ENCODE data around the gene IL22RA2. TPM values are rescaled to one million over a fixed set of nuclear protein-coding genes. Genes with fewer than 3 reads are reported as not detected.

The IL22RA2 gene
- total RNA-seq, 1 experiment from 2014 or later = not detected

DNA sequence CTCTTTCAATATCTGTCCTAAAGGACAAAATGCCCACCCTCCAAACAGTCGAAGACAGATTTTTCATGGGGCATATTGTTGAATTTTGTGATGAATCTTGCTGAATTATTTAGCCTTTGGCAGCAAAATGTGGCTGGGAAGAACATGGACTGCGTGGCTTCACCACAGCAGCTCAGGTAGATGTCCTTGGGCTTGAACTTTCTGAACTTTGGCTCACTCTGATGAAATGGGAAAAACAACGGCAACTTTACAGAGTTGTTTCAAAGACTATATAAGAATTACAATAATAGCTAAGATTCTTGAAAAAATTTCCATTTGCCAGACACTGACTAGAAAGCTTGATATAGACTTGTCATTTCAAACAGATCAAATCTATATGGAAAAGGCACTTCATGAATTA is 75.9 kb downstream of the IL22RA2 start:
- intact Hi-C loops (cut with micrococcal nuclease; ENCODE audit: unreplicated experiment) = loop anchor here (10.0 kb wide), 1 partner anchor 317 kb away; no protein-coding TSS in a partner anchor
- no peaks in the 10 kb centered on the region for H3K9me3 Mint-ChIP-seq (ENCODE audit: low read depth, unreplicated experiment)

DNA sequence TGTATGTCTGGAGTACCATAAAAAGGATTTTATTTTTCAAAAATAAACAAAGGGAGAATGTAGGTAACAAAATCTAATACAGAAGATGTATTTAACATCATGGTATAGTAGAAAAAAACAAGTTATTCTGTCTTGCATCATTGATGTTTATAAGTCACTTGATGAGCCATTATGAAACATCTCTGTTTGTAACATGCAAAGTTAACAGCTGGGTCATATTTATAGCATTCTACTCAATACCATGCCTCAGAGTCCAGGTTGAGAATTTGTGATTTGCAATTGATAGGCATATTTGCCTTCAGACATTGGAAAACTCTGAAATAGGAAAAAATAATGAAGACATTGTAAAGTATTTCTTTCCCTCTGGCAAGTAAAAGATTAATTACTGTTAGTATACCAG is 76.4 kb downstream of the IL22RA2 start:
- Mint-ChIP-seq H3K4me1 (ENCODE audit: low read depth, unreplicated experiment) (no peaks in the 10 kb centered on the region), H3K9me3 (ENCODE audit: low read depth, unreplicated experiment) (no peaks in the 10 kb centered on the region), H3K36me3 (ENCODE audit: insufficient read depth, unreplicated experiment) (no peaks in the 10 kb centered on the region), H3K4me3 (ENCODE audit: low read depth, unreplicated experiment) (no peak overlapping the region), H3K27me3 (ENCODE audit: unreplicated experiment) (no peaks in the 10 kb centered on the region), H3K27ac (ENCODE audit: unreplicated experiment) (no peak overlapping the region)
- TF ChIP-seq, protein P1, sequence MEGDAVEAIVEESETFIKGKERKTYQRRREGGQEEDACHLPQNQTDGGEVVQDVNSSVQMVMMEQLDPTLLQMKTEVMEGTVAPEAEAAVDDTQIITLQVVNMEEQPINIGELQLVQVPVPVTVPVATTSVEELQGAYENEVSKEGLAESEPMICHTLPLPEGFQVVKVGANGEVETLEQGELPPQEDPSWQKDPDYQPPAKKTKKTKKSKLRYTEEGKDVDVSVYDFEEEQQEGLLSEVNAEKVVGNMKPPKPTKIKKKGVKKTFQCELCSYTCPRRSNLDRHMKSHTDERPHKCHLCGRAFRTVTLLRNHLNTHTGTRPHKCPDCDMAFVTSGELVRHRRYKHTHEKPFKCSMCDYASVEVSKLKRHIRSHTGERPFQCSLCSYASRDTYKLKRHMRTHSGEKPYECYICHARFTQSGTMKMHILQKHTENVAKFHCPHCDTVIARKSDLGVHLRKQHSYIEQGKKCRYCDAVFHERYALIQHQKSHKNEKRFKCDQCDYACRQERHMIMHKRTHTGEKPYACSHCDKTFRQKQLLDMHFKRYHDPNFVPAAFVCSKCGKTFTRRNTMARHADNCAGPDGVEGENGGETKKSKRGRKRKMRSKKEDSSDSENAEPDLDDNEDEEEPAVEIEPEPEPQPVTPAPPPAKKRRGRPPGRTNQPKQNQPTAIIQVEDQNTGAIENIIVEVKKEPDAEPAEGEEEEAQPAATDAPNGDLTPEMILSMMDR (IDR thresholded peaks at IDR 0.05; ENCODE audit: unreplicated experiment) = no peak
- intact Hi-C loops (cut with micrococcal nuclease; ENCODE audit: unreplicated experiment) = loop anchor here (10.0 kb wide), 1 partner anchor 318 kb away; no protein-coding TSS in a partner anchor
- CTCF ChIA-PET = interaction anchor here (0.7 kb wide), 1 partner anchor 69 kb away, joined by 3 read pairs; no protein-coding TSS in a partner anchor
- no peak for DNase-seq
- BruUV-seq (replicated peaks) = no TSS peak

More for the DNA sequence above, 75.9 kb downstream of the IL22RA2 start:
- TF ChIP-seq, protein P1 (IDR thresholded peaks at IDR 0.05; ENCODE audit: unreplicated experiment) = no peak
- BruUV-seq (replicated peaks) = no TSS peak
- no peak overlapping the region for H3K4me3 Mint-ChIP-seq (ENCODE audit: low read depth, unreplicated experiment)
- H3K27ac Mint-ChIP-seq (ENCODE audit: unreplicated experiment) = no peak overlapping the region
- CTCF ChIA-PET = interaction anchor here (0.7 kb wide), 1 partner anchor 69 kb away, joined by 3 read pairs; no protein-coding TSS in a partner anchor
- no peaks in the 10 kb centered on the region for H3K27me3 Mint-ChIP-seq (ENCODE audit: unreplicated experiment)
- no peaks in the 10 kb centered on the region for H3K4me1 Mint-ChIP-seq (ENCODE audit: low read depth, unreplicated experiment)
- H3K36me3 Mint-ChIP-seq (ENCODE audit: insufficient read depth, unreplicated experiment) = no peaks in the 10 kb centered on the region
- DNase-seq = no peak

DNA sequence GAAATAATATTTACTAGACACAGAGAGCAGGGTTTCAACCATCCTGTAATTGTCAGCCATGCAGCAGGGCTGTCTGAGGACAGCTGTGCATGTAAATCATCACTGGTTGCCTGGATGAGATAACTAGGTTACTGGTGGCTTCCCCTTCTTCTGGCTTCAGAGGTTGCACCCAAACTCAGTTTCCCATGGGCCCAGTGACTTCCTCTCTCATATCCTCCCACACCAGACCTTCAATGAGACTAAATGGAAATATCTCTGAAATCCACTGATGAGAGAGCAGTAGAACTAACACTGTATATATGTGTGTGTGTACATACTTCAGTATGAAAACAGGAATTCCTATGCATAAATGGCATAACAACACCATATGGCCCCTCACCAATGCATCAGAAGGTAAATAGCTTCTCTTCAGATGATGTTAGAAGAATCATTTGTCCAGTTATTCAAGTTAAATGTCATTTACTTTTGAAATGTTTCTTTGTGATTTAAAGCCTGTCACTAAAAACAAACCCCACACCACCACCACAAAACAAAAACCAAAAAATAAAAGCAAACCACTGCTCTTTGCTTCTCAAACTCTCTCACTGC is 77.7 kb downstream of the IL22RA2 start:
- no peaks in the 10 kb centered on the region for H3K36me3 Mint-ChIP-seq (ENCODE audit: insufficient read depth, unreplicated experiment)
- H3K4me1 Mint-ChIP-seq (ENCODE audit: low read depth, unreplicated experiment) = no peaks in the 10 kb centered on the region
- H3K27ac Mint-ChIP-seq (ENCODE audit: unreplicated experiment) = no peak overlapping the region
- no peaks in the 10 kb centered on the region for H3K27me3 Mint-ChIP-seq (ENCODE audit: unreplicated experiment)
- no TSS peak for BruUV-seq (replicated peaks)
- H3K9me3 Mint-ChIP-seq (ENCODE audit: low read depth, unreplicated experiment) = no peaks in the 10 kb centered on the region
- intact Hi-C loops (cut with micrococcal nuclease; ENCODE audit: unreplicated experiment) = loop anchor here (10.0 kb wide), 1 partner anchor 319 kb away; no protein-coding TSS in a partner anchor
- no peak overlapping the region for H3K4me3 Mint-ChIP-seq (ENCODE audit: low read depth, unreplicated experiment)
- no peak for DNase-seq
- CTCF ChIA-PET = no interaction called here
- TF ChIP-seq, protein P1 (IDR thresholded peaks at IDR 0.05; ENCODE audit: unreplicated experiment) = no peak

DNA sequence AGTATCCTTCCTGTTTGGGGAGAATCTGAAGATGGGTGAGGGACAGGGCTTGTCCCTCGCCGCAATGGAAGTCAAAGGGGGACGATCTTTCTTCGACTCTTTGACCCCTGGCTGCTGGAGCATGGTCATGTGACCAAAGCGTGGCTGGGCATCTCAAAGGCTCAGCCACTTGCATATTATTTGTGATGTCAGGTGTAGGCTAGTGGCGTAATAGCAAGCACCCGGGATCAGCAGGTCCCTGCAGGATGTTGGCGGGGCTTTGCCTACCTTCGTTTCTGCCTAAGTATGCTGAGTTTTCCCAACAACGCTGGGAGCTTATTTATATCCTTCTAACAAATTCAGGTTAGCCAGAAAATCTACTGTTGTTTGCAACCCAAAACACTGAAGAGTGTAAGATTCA is 78.4 kb downstream of the IL22RA2 start:
- TF ChIP-seq, protein P1 (IDR thresholded peaks at IDR 0.05; ENCODE audit: unreplicated experiment) = no peak
- H3K4me3 Mint-ChIP-seq (ENCODE audit: low read depth, unreplicated experiment) = no peak overlapping the region
- no peaks in the 10 kb centered on the region for H3K4me1 Mint-ChIP-seq (ENCODE audit: low read depth, unreplicated experiment)
- CTCF ChIA-PET = no interaction called here
- no peaks in the 10 kb centered on the region for H3K36me3 Mint-ChIP-seq (ENCODE audit: insufficient read depth, unreplicated experiment)
- DNase-seq = no peak
- intact Hi-C loops (cut with micrococcal nuclease; ENCODE audit: unreplicated experiment) = loop anchor here (10.0 kb wide), 1 partner anchor 320 kb away; no protein-coding TSS in a partner anchor
- H3K27ac Mint-ChIP-seq (ENCODE audit: unreplicated experiment) = no peak overlapping the region
- BruUV-seq (replicated peaks) = no TSS peak
- no peaks in the 10 kb centered on the region for H3K9me3 Mint-ChIP-seq (ENCODE audit: low read depth, unreplicated experiment)
- H3K27me3 Mint-ChIP-seq (ENCODE audit: unreplicated experiment) = no peaks in the 10 kb centered on the region
